HCT116 (cell line): ENCODE data around the gene SWT1.

Experiments
- CTCF ChIP-seq, 3 experiments: fragments of 200-600 bp in 1 of 3; sonication (generic) in 1 of 3; IDR thresholded peaks in 2 of 3; conservative IDR thresholded peaks in 1 of 3; 2 replicates each; pipeline ENCODE4 v1.5.1; 2012 to 2017; ENCODE audit warnings: low read depth in 2 of 3, low read length in 2 of 3, antibody characterized with exemption in 1 of 3, borderline replicate concordance in 1 of 3, control low read depth in 1 of 3, mild to moderate bottlenecking in 1 of 3, mixed read lengths in 1 of 3, mixed run types in 1 of 3, moderate library complexity in 1 of 3; ENCODE audit not compliant: insufficient read depth in 1 of 3
- REST ChIP-seq: IDR thresholded peaks from 2 replicates; pipeline ENCODE4 v1.6.1; 2012; ENCODE audit warnings: low read depth
- SP1 ChIP-seq: IDR thresholded peaks from 2 replicates; pipeline ENCODE4 v1.6.1; 2012; ENCODE audit warnings: low read depth

GRCh38 chr1:185334182-185334581, 177.2 kb downstream of the SWT1 start:
- TF ChIP-seq CTCF (IDR thresholded peaks at IDR 0.05 in 2 of 3, conservative IDR thresholded peaks at IDR 0.05 in 1 of 3; ENCODE audit: borderline replicate concordance in 1 of 3, insufficient read depth in 1 of 3, low read depth in 2 of 3, low read length in 2 of 3) (no peak), REST (no peak), SP1 (no peak)
